ENCODE measurements around the gene LRRC58. TPM values are rescaled to one million over a fixed set of nuclear protein-coding genes. Genes with fewer than 3 reads are reported as not detected.

The LRRC58 gene
- total and polyA plus RNA-seq, 2 of the 8 experiments (the other 6 are each of a cell fraction or from before 2014, with no cell fraction given): 4.3 to 15.4 TPM

DNA sequence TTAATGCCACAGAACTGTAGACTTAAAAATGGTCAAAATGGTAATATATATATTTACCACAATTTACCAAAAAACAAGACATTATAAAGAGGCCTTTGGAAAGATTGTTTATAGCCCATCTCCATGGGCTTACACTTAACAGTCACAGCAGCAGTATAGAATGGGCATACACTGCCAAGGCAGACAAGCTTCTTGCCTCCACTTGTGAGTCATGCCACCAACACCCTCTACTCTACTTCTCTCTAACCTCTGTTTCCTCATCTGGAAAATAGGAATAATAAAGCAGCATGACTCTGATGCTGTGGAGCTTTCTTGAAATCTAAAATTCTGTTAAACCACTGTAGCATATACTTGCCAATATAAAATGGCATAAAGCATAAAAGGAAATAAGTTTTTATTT, 49.8 kb downstream of the LRRC58 start (continued):
- TF ChIP-seq SUZ12 (IDR thresholded peaks at IDR 0.05; ENCODE audit: low read length) (no peak), CTBP2 (IDR thresholded peaks at IDR 0.05; ENCODE audit: borderline replicate concordance, insufficient read depth, insufficient read length, low read length) (no peak), BCL11A (IDR thresholded peaks at IDR 0.05; ENCODE audit: low read depth in 2 of 2, low read length in 2 of 2) (no peak), RAD21 (IDR thresholded peaks at IDR 0.05 in 1 of 2, conservative IDR thresholded peaks at IDR 0.05 in 1 of 2; ENCODE audit: low read depth in 2 of 2, low read length in 2 of 2) (no peak), SIRT6 (IDR thresholded peaks at IDR 0.05; ENCODE audit: low read length) (no peak)
- TF ChIP-seq, protein P1, sequence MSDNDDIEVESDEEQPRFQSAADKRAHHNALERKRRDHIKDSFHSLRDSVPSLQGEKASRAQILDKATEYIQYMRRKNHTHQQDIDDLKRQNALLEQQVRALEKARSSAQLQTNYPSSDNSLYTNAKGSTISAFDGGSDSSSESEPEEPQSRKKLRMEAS (IDR thresholded peaks at IDR 0.05): no peak

Data from H1 (cell line).